ENCODE data around the gene MRPL14.

DNA sequence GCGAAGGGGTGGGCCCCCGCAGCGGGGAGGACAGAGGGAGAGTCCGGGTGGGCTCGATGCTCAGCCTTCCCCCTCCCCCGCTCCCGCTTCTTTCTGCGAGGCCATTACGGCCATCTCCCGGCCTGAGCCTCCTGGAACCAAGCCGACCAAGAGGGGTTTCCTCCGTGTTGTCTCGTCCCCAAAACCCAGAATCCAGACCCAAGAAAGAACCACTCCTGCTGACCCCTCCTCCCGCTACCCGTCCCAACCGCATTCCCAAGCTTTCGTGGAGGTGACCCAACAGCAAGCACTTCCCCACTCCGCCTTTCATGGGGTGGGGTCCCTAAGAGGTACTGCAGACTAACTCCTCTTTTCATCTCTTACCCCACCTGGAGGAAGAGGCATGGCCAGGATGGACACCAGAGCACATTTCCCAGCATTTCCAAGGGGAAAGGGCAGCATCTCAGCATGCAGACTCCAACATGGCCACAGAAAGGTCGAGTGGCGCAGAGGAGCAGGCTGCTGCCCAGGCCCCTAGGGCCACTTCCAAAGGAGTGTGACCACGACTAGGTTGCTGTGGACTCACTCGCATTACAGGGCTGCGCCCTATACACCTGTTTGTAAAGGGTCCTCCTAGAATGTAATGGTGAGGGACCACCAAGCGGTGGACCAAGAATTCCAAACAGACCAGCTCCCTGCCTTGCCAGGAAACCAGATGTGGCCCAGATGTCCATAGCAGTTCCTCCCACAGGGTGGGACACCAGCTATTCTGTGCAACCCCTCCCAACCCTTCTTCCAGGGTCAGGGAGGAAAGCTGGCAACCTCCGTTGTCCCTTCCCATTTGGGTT lies 53.4 kb downstream of the MRPL14 start:
- TF ChIP-seq, protein P1, sequence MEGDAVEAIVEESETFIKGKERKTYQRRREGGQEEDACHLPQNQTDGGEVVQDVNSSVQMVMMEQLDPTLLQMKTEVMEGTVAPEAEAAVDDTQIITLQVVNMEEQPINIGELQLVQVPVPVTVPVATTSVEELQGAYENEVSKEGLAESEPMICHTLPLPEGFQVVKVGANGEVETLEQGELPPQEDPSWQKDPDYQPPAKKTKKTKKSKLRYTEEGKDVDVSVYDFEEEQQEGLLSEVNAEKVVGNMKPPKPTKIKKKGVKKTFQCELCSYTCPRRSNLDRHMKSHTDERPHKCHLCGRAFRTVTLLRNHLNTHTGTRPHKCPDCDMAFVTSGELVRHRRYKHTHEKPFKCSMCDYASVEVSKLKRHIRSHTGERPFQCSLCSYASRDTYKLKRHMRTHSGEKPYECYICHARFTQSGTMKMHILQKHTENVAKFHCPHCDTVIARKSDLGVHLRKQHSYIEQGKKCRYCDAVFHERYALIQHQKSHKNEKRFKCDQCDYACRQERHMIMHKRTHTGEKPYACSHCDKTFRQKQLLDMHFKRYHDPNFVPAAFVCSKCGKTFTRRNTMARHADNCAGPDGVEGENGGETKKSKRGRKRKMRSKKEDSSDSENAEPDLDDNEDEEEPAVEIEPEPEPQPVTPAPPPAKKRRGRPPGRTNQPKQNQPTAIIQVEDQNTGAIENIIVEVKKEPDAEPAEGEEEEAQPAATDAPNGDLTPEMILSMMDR (IDR thresholded peaks at IDR 0.05) = no peak
- no peak for TF ChIP-seq POLR2AphosphoS5 (IDR thresholded peaks at IDR 0.05; ENCODE audit: insufficient read depth in 1 of 2, low read depth in 1 of 2)
- no peak for TF ChIP-seq POLR2A (IDR thresholded peaks at IDR 0.05)
